Endothelial cell of umbilical vein (primary cell): ENCODE data around the gene CHRNA7. TPM values are rescaled to one million over a fixed set of nuclear protein-coding genes. Genes with fewer than 3 reads are reported as not detected.

Experiments
- BruUV-seq: library from RNA; stranded (reverse); fragments of 400-500 nt; replicated peaks from 2 replicates; lab custom pipeline; 2021; lab: Mats Ljungman, UMichigan
- CTCF ChIA-PET: fragments of 300-600, 350-600 bp; sonication (Branson Sonifier 250); formaldehyde crosslinking; loops from one replicate; lab custom pipeline; 2021; ENCODE audit warnings: antibody characterized with exemption, inconsistent platforms; lab: Charles Lee
- POLR2A ChIA-PET: fragments of 300-600, 350-600 bp; sonication (Branson Sonifier 250); formaldehyde crosslinking; loops from one replicate; lab custom pipeline; 2021; ENCODE audit warnings: antibody characterized with exemption, inconsistent platforms; lab: Charles Lee
- DNase-seq: peaks from one replicate; pipeline ENCODE4 v3.0.0-alpha.2; 2011; ENCODE audit warnings: low read depth, low spot score
- FAIRE-seq: peaks from 2 replicates; lab custom pipeline; 2011; peaks lifted over from hg19 to GRCh38; lab: Jason Lieb, UNC
- H2AFZ ChIP-seq: 2 replicates; pipeline ENCODE4 v1.6.0; 2012; ENCODE audit warnings: low read depth, low read length, control low read depth, inconsistent platforms
- H3K27ac ChIP-seq: 2 replicates; pipeline ENCODE4 v1.5.1; 2011; ENCODE audit warnings: low read depth, mild to moderate bottlenecking, control low read depth, low read length, moderate library complexity; ENCODE audit not compliant: insufficient read depth
- H3K27me3 ChIP-seq, 2 experiments: 2 replicates each; pipeline versions ENCODE4 v1.6.0 to v1.6.1; 2011; ENCODE audit warnings: low read length in 2 of 2, mixed read lengths in 1 of 2; ENCODE audit not compliant: control insufficient read depth in 2 of 2, insufficient read depth in 2 of 2
- H3K36me3 ChIP-seq, 2 experiments: 2 replicates in 1 of 2; 3 replicates in 1 of 2; pipeline ENCODE4 v1.5.1; 2011; ENCODE audit warnings: low read length in 2 of 2, mild to moderate bottlenecking in 1 of 2, moderate library complexity in 1 of 2; ENCODE audit not compliant: control insufficient read depth in 2 of 2, insufficient read depth in 2 of 2; ENCODE audit errors: extremely low read depth in 1 of 2
- H3K4me1 ChIP-seq: 3 replicates; pipeline ENCODE4 v1.5.1; 2011; ENCODE audit warnings: mild to moderate bottlenecking, low read length; ENCODE audit not compliant: control insufficient read depth, insufficient read depth; ENCODE audit errors: extremely low read depth
- H3K4me2 ChIP-seq: 2 replicates; pipeline ENCODE4 v1.6.1; 2011; ENCODE audit warnings: low read length, control low read depth, mixed read lengths; ENCODE audit not compliant: insufficient read depth
- H3K4me3 ChIP-seq, 3 experiments: fragments of 200-600 bp in 1 of 3; sonication (generic), shearing (Covaris generic) in 1 of 3; replicated peaks in 1 of 3; 2 replicates each; pipeline ENCODE4 v1.5.1; 2011 to 2016; ENCODE audit warnings: control low read depth in 3 of 3, low read length in 3 of 3, mild to moderate bottlenecking in 2 of 3, inconsistent platforms in 1 of 3, low read depth in 1 of 3, moderate library complexity in 1 of 3; ENCODE audit not compliant: insufficient read depth in 1 of 3
- H3K79me2 ChIP-seq: 2 replicates; pipeline ENCODE4 v1.6.0; 2012; ENCODE audit warnings: low read length, inconsistent platforms; ENCODE audit not compliant: control insufficient read depth, insufficient read depth
- H3K9ac ChIP-seq: replicated peaks from 2 replicates; pipeline ENCODE3; 2011; ENCODE audit warnings: low read length, control low read depth; ENCODE audit not compliant: insufficient read depth; ENCODE audit errors: extremely low read depth
- H3K9me1 ChIP-seq: replicated peaks from 3 replicates; pipeline ENCODE4 v1.6.0; 2011; ENCODE audit warnings: mild to moderate bottlenecking, low read length; ENCODE audit not compliant: control insufficient read depth, insufficient read depth; ENCODE audit errors: extremely low read depth
- H3K9me3 ChIP-seq: replicated peaks from 2 replicates; pipeline ENCODE4 v1.5.1; 2012; ENCODE audit warnings: low read length, inconsistent platforms; ENCODE audit not compliant: control insufficient read depth, insufficient read depth
- H4K20me1 ChIP-seq: replicated peaks from 2 replicates; pipeline ENCODE3; 2011; ENCODE audit warnings: mild to moderate bottlenecking, low read length; ENCODE audit not compliant: control insufficient read depth, insufficient read depth; ENCODE audit errors: extremely low read depth
- CTCF ChIP-seq, 2 donors: IDR thresholded peaks; 1 replicate in 1 of 2; 2 replicates in 1 of 2; pipeline ENCODE4 v1.5.1; 2011; ENCODE audit warnings: low read length in 2 of 2, mild to moderate bottlenecking in 2 of 2, moderate library complexity in 2 of 2, control low read depth in 1 of 2, inconsistent platforms in 1 of 2, low read depth in 1 of 2; ENCODE audit not compliant: insufficient read depth in 1 of 2; ENCODE audit errors: extremely low read depth in 1 of 2
- EZH2 ChIP-seq: IDR thresholded peaks from 2 replicates; pipeline ENCODE4 v1.6.1; 2012; ENCODE audit warnings: borderline replicate concordance, low read depth, mild to moderate bottlenecking, moderate library complexity, low read length, inconsistent platforms; ENCODE audit not compliant: severe bottlenecking
- FOS ChIP-seq: IDR thresholded peaks from 2 replicates; pipeline ENCODE4 v1.6.1; 2011; ENCODE audit warnings: mild to moderate bottlenecking, low read length, moderate library complexity, borderline replicate concordance; ENCODE audit not compliant: insufficient read depth
- GATA2 ChIP-seq: IDR thresholded peaks from 2 replicates; pipeline ENCODE4 v1.7.0; 2011; ENCODE audit warnings: low read depth, mild to moderate bottlenecking, moderate library complexity, mixed read lengths, low read length; ENCODE audit not compliant: insufficient read length, insufficient read depth
- JUN ChIP-seq: IDR thresholded peaks from 2 replicates; pipeline ENCODE4 v1.6.1; 2011; ENCODE audit warnings: borderline replicate concordance, low read depth; ENCODE audit not compliant: insufficient read length, insufficient read depth
- MAX ChIP-seq: IDR thresholded peaks from 2 replicates; pipeline ENCODE4 v1.6.1; 2011; ENCODE audit not compliant: insufficient read depth, insufficient read length
- MYC ChIP-seq: IDR thresholded peaks from one replicate; pipeline ENCODE4 v1.6.1; 2011; ENCODE audit warnings: mild to moderate bottlenecking, low read depth, low read length
- POLR2A ChIP-seq: IDR thresholded peaks from 2 replicates; pipeline ENCODE4 v1.6.1; 2012; ENCODE audit warnings: low read depth, mild to moderate bottlenecking, control low read depth, low read length
- POLR2AphosphoS5 ChIP-seq: IDR thresholded peaks from 2 replicates; pipeline ENCODE4 v1.6.1; 2012; ENCODE audit warnings: low read depth, mild to moderate bottlenecking, control low read depth, low read length, moderate library complexity; ENCODE audit not compliant: insufficient read depth
- dilution Hi-C: fragments of 300-500 bp; cut with MboI; formaldehyde crosslinking; loops from one replicate; pipeline ENCODE4 v1.15.0; 2019; ENCODE audit warnings: low sequenced_read_pairs; ENCODE audit not compliant: extremely low pct_ligation_motif_present
- intact Hi-C: fragments of 100-400 bp; cut with micrococcal nuclease; formaldehyde crosslinking; loops from one replicate; pipeline ENCODE4 v1.10.0; 2022
- polyA plus RNA-seq, 4 experiments: library from polyadenylated mRNA; depleted of rRNA in 3 of 4; stranded (reverse) in 3 of 4; unstranded in 1 of 4; fragments of >200 nt; gene quantifications; 2 replicates each; pipeline versions ENCODE4 v1.2.1 to v1.2.3, GENCODE V29; 2011 to 2012; ENCODE audit warnings: missing spikeins in 1 of 4
- total RNA-seq: library from RNA; stranded (reverse); gene quantifications from 2 replicates; pipeline ENCODE4 v1.2.3, GENCODE V29; 2021

The CHRNA7 gene
- total and polyA plus RNA-seq, 2 donors (not counting 3 experiments of a cell fraction or from before 2014, with no cell fraction given) = 0.70 to 2.6 TPM

GRCh38 chr15:32124726-32125125 lies 94.4 kb downstream of the CHRNA7 start:
- Histone ChIP-seq H3K4me1 (no peaks in the 10 kb centered on the region), H3K27me3 (no peaks in the 10 kb centered on the region), H3K79me2 (no peaks in the 10 kb centered on the region), H3K9ac (no peak overlapping the region), H3K4me2 (no peak overlapping the region), H3K27ac (no peak overlapping the region), H3K4me3 (no peak overlapping the region), H3K9me1 (no peaks in the 10 kb centered on the region), H4K20me1 (no peaks in the 10 kb centered on the region), H3K9me3 (no peaks in the 10 kb centered on the region), H3K36me3 (no peaks in the 10 kb centered on the region), H2AFZ (no peak overlapping the region)
- BruUV-seq = no TSS peak
- CTCF ChIA-PET = no interaction called here
- FAIRE-seq (no peak), DNase-seq (no peak)
- no peak for TF ChIP-seq POLR2A
- no peak for TF ChIP-seq CTCF (IDR thresholded peaks at IDR 0.05; ENCODE audit: extremely low read depth in 1 of 2, insufficient read depth in 1 of 2, low read depth in 1 of 2, low read length in 2 of 2)
- no peak for TF ChIP-seq MAX
- no peak for TF ChIP-seq POLR2AphosphoS5
- no peak for TF ChIP-seq EZH2
- TF ChIP-seq JUN = no peak
- TF ChIP-seq GATA2 = no peak
- TF ChIP-seq MYC = no peak
- no peak for TF ChIP-seq FOS
- intact Hi-C loops (no loop called here), dilution Hi-C loops (no loop called here)
- POLR2A ChIA-PET = no interaction called here
